PC-9 (cell line): ENCODE measurements around the gene ABCA8. TPM values are rescaled to one million over a fixed set of nuclear protein-coding genes. Genes with fewer than 3 reads are reported as not detected.

ENCODE experiments used
- BruUV-seq: library from RNA; stranded (reverse); fragments of 400-500 nt; replicated peaks from 2 replicates; lab custom pipeline; 2021; lab: Mats Ljungman, UMichigan
- CTCF ChIA-PET: fragments of 300-600 bp; sonication (Branson Sonifier 250); formaldehyde crosslinking; loops from one replicate; lab custom pipeline; 2022; ENCODE audit warnings: antibody characterized with exemption; lab: Charles Lee
- POLR2A ChIA-PET: fragments of 300-600 bp; sonication (Branson Sonifier 250); formaldehyde crosslinking; loops from one replicate; lab custom pipeline; 2022; ENCODE audit warnings: antibody characterized with exemption; ENCODE audit not compliant: unreplicated experiment; lab: Charles Lee
- DNase-seq, 2 experiments: peaks; one replicate each; pipeline versions ENCODE4 v3.0.0 to v3.0.0-alpha.2; 2015 to 2022; ENCODE audit warnings: mixed read lengths in 1 of 2
- H2AFZ ChIP-seq: fragments of 200-600 bp; sonication (generic); 2 replicates; pipeline ENCODE4 v1.8.1; 2017; ENCODE audit warnings: antibody characterized with exemption
- H3F3A ChIP-seq: fragments of 200-600 bp; sonication (generic); 2 replicates; pipeline ENCODE4 v1.8.1; 2017; ENCODE audit warnings: antibody characterized with exemption, mild to moderate bottlenecking, low read depth; ENCODE audit not compliant: insufficient read depth
- H3K27ac ChIP-seq: fragments of 200-600 bp; sonication (generic); 2 replicates; pipeline ENCODE4 v1.6.1; 2016; ENCODE audit warnings: mixed run types
- H3K27me3 ChIP-seq: fragments of 200-600 bp; sonication (generic); 2 replicates; pipeline ENCODE4 v1.6.1; 2016; ENCODE audit warnings: low read depth, mixed run types; ENCODE audit not compliant: insufficient read depth
- H3K36me3 ChIP-seq: fragments of 200-600 bp; sonication (generic); 2 replicates; pipeline ENCODE4 v1.6.1; 2016; ENCODE audit warnings: low read depth, mixed run types
- H3K4me1 ChIP-seq: fragments of 200-600 bp; sonication (generic); replicated peaks from 2 replicates; pipeline ENCODE4 v1.6.1; 2016; ENCODE audit warnings: mixed run types; ENCODE audit not compliant: insufficient read depth
- H3K4me2 ChIP-seq: fragments of 200-600 bp; sonication (generic); 2 replicates; pipeline ENCODE4 v1.6.1; 2017; ENCODE audit warnings: mixed run types
- H3K4me3 ChIP-seq: fragments of 200-600 bp; sonication (generic); 2 replicates; pipeline ENCODE4 v1.6.1; 2016; ENCODE audit warnings: mixed run types
- H3K79me2 ChIP-seq: fragments of 200-600 bp; sonication (generic); 2 replicates; pipeline ENCODE4 v1.6.1; 2017; ENCODE audit warnings: low read depth, mixed run types
- H3K9me2 ChIP-seq: fragments of 200-600 bp; sonication (generic); 2 replicates; pipeline ENCODE4 v1.8.1; 2017; ENCODE audit warnings: mild to moderate bottlenecking; ENCODE audit not compliant: insufficient read depth
- H3K9me3 ChIP-seq: fragments of 200-600 bp; sonication (generic); 2 replicates; pipeline ENCODE4 v1.8.1; 2016; ENCODE audit warnings: low read depth; ENCODE audit not compliant: insufficient read depth
- H4K20me1 ChIP-seq: fragments of 200-600 bp; sonication (generic); 2 replicates; pipeline ENCODE4 v1.8.1; 2017; ENCODE audit not compliant: insufficient read depth
- EZH2 ChIP-seq: fragments of 200-600 bp; sonication (generic); IDR thresholded peaks from 2 replicates; pipeline ENCODE4 v1.8.0; 2017; ENCODE audit warnings: antibody characterized with exemption, low read depth
- intact Hi-C: fragments of 100-400 bp; cut with micrococcal nuclease; formaldehyde crosslinking; loops from one replicate; pipeline ENCODE4 v1.10.0; 2022; ENCODE audit not compliant: unreplicated experiment
- total RNA-seq: library from RNA; stranded (reverse); gene quantifications from 2 replicates; pipeline ENCODE4 v1.2.3, GENCODE V29; 2021
- TF ChIP-seq, protein P1 (sequence below): fragments of 200-600 bp; sonication (generic); conservative IDR thresholded peaks from 2 replicates; pipeline ENCODE4 v1.6.1; 2017; ENCODE audit warnings: mixed run types, antibody characterized with exemption, mild to moderate bottlenecking, moderate library complexity

The ABCA8 gene
- total RNA-seq, 1 experiment from 2014 or later: not detected

DNA sequence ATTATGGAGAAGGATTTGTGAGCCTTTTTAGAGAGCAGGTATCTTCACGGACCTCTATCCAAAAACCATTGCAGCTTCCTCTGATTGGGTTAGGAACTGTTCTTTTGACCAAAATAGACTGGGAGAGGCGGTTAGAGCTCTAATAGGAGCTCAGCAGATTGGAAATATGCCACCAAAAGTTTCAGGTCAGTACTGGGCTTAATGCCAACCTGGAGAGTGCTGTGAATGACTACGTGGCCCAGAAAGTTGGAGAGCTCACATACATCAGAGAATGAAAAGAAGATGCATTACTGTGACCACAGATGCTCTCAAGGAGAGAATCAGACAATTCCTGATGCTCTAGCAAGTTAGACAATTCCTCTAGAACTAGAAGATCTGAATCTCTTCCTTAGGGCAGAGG lies 86.5 kb downstream of the ABCA8 start:
- H3K27me3 ChIP-seq: no peaks in the 10 kb centered on the region
- no peaks in the 10 kb centered on the region for H3K4me1 ChIP-seq
- BruUV-seq: no TSS peak
- TF ChIP-seq, protein P1, sequence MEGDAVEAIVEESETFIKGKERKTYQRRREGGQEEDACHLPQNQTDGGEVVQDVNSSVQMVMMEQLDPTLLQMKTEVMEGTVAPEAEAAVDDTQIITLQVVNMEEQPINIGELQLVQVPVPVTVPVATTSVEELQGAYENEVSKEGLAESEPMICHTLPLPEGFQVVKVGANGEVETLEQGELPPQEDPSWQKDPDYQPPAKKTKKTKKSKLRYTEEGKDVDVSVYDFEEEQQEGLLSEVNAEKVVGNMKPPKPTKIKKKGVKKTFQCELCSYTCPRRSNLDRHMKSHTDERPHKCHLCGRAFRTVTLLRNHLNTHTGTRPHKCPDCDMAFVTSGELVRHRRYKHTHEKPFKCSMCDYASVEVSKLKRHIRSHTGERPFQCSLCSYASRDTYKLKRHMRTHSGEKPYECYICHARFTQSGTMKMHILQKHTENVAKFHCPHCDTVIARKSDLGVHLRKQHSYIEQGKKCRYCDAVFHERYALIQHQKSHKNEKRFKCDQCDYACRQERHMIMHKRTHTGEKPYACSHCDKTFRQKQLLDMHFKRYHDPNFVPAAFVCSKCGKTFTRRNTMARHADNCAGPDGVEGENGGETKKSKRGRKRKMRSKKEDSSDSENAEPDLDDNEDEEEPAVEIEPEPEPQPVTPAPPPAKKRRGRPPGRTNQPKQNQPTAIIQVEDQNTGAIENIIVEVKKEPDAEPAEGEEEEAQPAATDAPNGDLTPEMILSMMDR: no peak
- TF ChIP-seq EZH2: no peak
- H3K36me3 ChIP-seq: no peaks in the 10 kb centered on the region
- no peaks in the 10 kb centered on the region for H3K79me2 ChIP-seq
- ChIA-PET POLR2A (no interaction called here), CTCF (no interaction called here)
- H4K20me1 ChIP-seq: no peaks in the 10 kb centered on the region
- H3K9me2 ChIP-seq: no peaks in the 10 kb centered on the region
- H3K27ac ChIP-seq: no peak overlapping the region
- peak overlapping the region; percentile 45; the same call in 1 of the 2 replicates for H2AFZ ChIP-seq
- intact Hi-C loops: no loop called here
- H3K4me3 ChIP-seq: no peak overlapping the region
- H3F3A ChIP-seq: no peaks in the 10 kb centered on the region
- no peak overlapping the region for H3K4me2 ChIP-seq
- H3K9me3 ChIP-seq: 0 out of 2 replicates have a peak, but pooled peaks cover 5% of the 10 kb centered on the region
- DNase-seq: no peak

DNA sequence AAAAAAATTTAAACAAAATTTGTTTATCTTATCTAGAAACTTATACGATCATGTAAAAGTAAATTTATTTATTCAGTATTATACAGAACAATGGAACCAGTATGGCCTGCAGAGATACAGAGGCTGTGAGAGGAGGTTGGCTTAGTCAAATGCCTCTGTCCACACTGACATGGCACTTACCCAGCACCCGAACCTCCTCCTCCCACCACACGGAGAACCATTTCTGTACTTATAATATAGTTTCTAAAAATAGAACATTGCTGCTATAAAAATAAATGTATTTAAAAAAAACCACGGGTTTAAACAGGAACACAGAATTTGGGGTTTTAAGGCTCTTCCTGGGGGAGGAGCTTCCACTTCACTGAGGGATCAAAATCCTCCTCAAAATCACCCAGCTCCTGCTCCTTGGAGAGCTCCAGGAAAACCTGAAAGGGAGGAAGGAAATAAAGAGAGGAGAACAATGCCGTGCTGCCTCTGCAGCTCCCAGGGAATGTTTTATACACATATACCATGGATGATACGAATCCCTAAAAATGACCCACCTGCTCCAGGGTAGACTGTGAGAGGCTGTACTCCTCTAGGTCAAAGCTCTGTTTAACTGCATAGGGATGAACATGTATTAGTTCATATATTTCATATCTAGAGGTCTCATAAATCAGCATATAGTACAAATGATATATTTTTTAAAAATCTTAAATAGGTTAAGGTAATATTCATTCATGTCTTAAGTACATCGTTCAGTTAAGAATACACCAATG lies 87.3 kb downstream of the ABCA8 start:
- no peaks in the 10 kb centered on the region for H4K20me1 ChIP-seq
- H2AFZ ChIP-seq: no peak overlapping the region
- no peaks in the 10 kb centered on the region for H3F3A ChIP-seq
- no peak for TF ChIP-seq EZH2
- TF ChIP-seq, protein P1: no peak
- 0 out of 2 replicates have a peak, but pooled peaks cover 5% of the 10 kb centered on the region for H3K9me3 ChIP-seq
- H3K36me3 ChIP-seq: no peaks in the 10 kb centered on the region
- no peaks in the 10 kb centered on the region for H3K9me2 ChIP-seq
- ChIA-PET POLR2A (no interaction called here), CTCF (no interaction called here)
- H3K27ac ChIP-seq: no peak overlapping the region
- H3K4me1 ChIP-seq: no peaks in the 10 kb centered on the region
- H3K4me2 ChIP-seq: no peak overlapping the region
- H3K4me3 ChIP-seq: no peak overlapping the region
- no peaks in the 10 kb centered on the region for H3K27me3 ChIP-seq
- BruUV-seq: no TSS peak
- no peak for DNase-seq
- intact Hi-C loops: no loop called here
- no peaks in the 10 kb centered on the region for H3K79me2 ChIP-seq

DNA sequence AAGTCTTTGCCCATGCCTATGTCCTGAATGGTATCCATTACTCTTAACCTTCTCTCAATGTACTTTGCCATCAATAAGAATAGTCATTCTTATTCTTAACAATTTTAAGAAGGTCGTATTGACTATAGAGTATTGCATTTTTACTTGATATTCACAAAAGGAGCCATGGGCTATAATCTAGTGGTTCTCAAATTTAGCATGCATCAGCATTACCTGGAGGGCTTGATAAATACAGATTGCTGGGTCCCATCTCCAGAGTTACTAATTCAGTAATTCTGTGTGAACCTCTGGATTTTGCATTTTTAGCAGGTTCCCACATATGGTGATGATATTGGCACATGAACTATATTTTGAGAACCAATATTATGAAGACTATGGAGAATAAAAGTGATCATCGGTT lies 89.6 kb downstream of the ABCA8 start:
- Histone ChIP-seq H3K27me3 (no peaks in the 10 kb centered on the region), H3K27ac (no peak overlapping the region), H3K4me3 (no peak overlapping the region), H2AFZ (no peak overlapping the region), H3F3A (no peaks in the 10 kb centered on the region), H3K4me2 (no peak overlapping the region), H4K20me1 (no peaks in the 10 kb centered on the region), H3K4me1 (no peaks in the 10 kb centered on the region), H3K36me3 (no peaks in the 10 kb centered on the region), H3K79me2 (no peaks in the 10 kb centered on the region), H3K9me2 (no peaks in the 10 kb centered on the region), H3K9me3 (0 out of 2 replicates have a peak, but pooled peaks cover 5% of the 10 kb centered on the region)
- intact Hi-C loops: no loop called here
- TF ChIP-seq, protein P1: no peak
- TF ChIP-seq EZH2: no peak
- BruUV-seq: no TSS peak
- ChIA-PET CTCF (no interaction called here), POLR2A (no interaction called here)
- no peak for DNase-seq
